ENCODE data around the gene SLC2A9.
"Not testable (repeated sequence)": the region's sequence is repeated elsewhere in the genome, so short reads cannot be mapped to it uniquely, and the experiment has no call there.

SLC2A9 gene

GRCh38 chr4:9916346-9916745 is 105.0 kb downstream of the SLC2A9 start:
- Histone ChIP-seq H3K27me3 (ENCODE audit: insufficient read depth, insufficient read length) (no peaks in the 10 kb centered on the region), H3K4me3 (ENCODE audit: insufficient read length, low read depth) (no peak overlapping the region), H3K9ac (ENCODE audit: insufficient read length, low read depth) (no peak overlapping the region), H3K36me3 (ENCODE audit: insufficient read depth, insufficient read length, low read length) (no peaks in the 10 kb centered on the region), H3K9me3 (ENCODE audit: insufficient read depth, low read length) (no peaks in the 10 kb centered on the region), H3K4me1 (ENCODE audit: insufficient read depth, insufficient read length) (peaks cover 5% of the 10 kb centered on the region)
- TF ChIP-seq YY1 (IDR thresholded peaks at IDR 0.05; ENCODE audit: insufficient read depth, insufficient read length) (no peak), SUZ12 (IDR thresholded peaks at IDR 0.05; ENCODE audit: extremely low read depth, insufficient read depth, insufficient read length) (no peak)
- DNase-seq (ENCODE audit: low read depth, low spot score), result no peak

DNA sequence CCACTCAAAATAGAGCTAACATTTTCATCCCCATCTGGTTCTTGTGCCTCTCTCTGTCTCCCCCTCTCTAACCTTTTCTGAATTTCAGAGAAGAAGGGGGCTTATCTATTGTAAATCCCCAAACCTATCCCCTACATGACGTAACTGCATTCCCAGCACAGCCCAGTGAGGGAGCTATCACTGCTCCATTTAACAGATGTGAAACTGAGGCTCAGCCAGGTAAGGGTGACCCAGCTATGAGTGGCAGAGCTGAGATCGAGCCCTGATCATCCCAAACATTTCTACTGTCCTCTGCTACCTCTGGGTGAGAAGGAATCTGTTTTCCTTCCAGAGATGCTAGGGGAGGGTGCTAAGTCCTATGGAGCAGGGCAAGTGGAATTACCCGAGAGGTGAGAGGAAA is 107.5 kb downstream of the SLC2A9 start:
- H3K4me1 ChIP-seq (ENCODE audit: insufficient read depth, insufficient read length), result no peaks in the 10 kb centered on the region
- TF ChIP-seq SUZ12 (IDR thresholded peaks at IDR 0.05; ENCODE audit: extremely low read depth, insufficient read depth, insufficient read length) (no peak), YY1 (IDR thresholded peaks at IDR 0.05; ENCODE audit: insufficient read depth, insufficient read length) (no peak), ZNF274 (IDR thresholded peaks at IDR 0.05; ENCODE audit: low read depth, low read length) (no peak)
- H3K4me3 ChIP-seq (ENCODE audit: insufficient read length, low read depth), result no peak overlapping the region
- no peak for DNase-seq (ENCODE audit: low read depth, low spot score)
- H3K9ac ChIP-seq (ENCODE audit: insufficient read length, low read depth), result no peak overlapping the region
- H3K36me3 ChIP-seq (ENCODE audit: insufficient read depth, insufficient read length, low read length), result no peaks in the 10 kb centered on the region
- H3K9me3 ChIP-seq (ENCODE audit: insufficient read depth, low read length), result no peaks in the 10 kb centered on the region
- H3K27me3 ChIP-seq (ENCODE audit: insufficient read depth, insufficient read length), result no peaks in the 10 kb centered on the region

DNA sequence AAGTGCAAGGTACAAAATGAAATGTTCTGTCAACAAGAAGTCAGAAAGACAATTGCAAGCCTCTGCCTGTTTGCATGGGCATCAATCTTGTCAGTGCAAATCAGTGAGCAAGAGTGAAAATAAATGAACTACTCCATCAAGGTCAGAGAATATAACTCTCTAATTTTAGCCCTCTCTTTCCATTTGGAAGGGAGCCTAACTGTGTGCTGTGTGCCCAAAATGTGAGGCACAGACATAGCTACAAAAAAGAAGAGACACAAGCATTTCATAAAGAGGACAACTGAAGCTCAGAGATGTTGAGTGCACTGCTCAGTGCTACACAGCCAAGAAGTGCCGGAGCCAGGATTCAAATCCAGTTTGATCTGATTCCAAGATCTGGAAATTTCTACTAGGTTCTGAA is 114.3 kb downstream of the SLC2A9 start:
- DNase-seq (ENCODE audit: low read depth, low spot score), result no peak
- no peak for TF ChIP-seq YY1 (IDR thresholded peaks at IDR 0.05; ENCODE audit: insufficient read depth, insufficient read length)
- no peak for TF ChIP-seq ZNF274 (IDR thresholded peaks at IDR 0.05; ENCODE audit: low read depth, low read length)
- TF ChIP-seq SUZ12 (IDR thresholded peaks at IDR 0.05; ENCODE audit: extremely low read depth, insufficient read depth, insufficient read length), result no peak
- H3K27me3 ChIP-seq (ENCODE audit: insufficient read depth, insufficient read length), result no peaks in the 10 kb centered on the region
- H3K9ac ChIP-seq (ENCODE audit: insufficient read length, low read depth), result no peak overlapping the region
- no peaks in the 10 kb centered on the region for H3K4me1 ChIP-seq (ENCODE audit: insufficient read depth, insufficient read length)
- no peaks in the 10 kb centered on the region for H3K9me3 ChIP-seq (ENCODE audit: insufficient read depth, low read length)
- no peak overlapping the region for H3K4me3 ChIP-seq (ENCODE audit: insufficient read length, low read depth)
- no peaks in the 10 kb centered on the region for H3K36me3 ChIP-seq (ENCODE audit: insufficient read depth, insufficient read length, low read length)

GRCh38 chr4:9904976-9905587 is 116.2 kb downstream of the SLC2A9 start:
- H3K4me1 ChIP-seq (ENCODE audit: insufficient read depth, insufficient read length), result no peaks in the 10 kb centered on the region
- no peaks in the 10 kb centered on the region for H3K27me3 ChIP-seq (ENCODE audit: insufficient read depth, insufficient read length)
- H3K36me3 ChIP-seq (ENCODE audit: insufficient read depth, insufficient read length, low read length), result no peaks in the 10 kb centered on the region
- TF ChIP-seq ZNF274 (IDR thresholded peaks at IDR 0.05; ENCODE audit: low read depth, low read length) (no peak), SUZ12 (IDR thresholded peaks at IDR 0.05; ENCODE audit: extremely low read depth, insufficient read depth, insufficient read length) (no peak), YY1 (IDR thresholded peaks at IDR 0.05; ENCODE audit: insufficient read depth, insufficient read length) (no peak)
- no peaks in the 10 kb centered on the region for H3K9me3 ChIP-seq (ENCODE audit: insufficient read depth, low read length)
- no peak overlapping the region for H3K4me3 ChIP-seq (ENCODE audit: insufficient read length, low read depth)
- DNase-seq (ENCODE audit: low read depth, low spot score), result no peak
- H3K9ac ChIP-seq (ENCODE audit: insufficient read length, low read depth), result no peak overlapping the region

- TF ChIP-seq ZNF274 (IDR thresholded peaks at IDR 0.05; ENCODE audit: low read depth, low read length), result no peak
- H3K36me3 ChIP-seq (ENCODE audit: insufficient read depth, insufficient read length, low read length), result no peaks in the 10 kb centered on the region
- DNase-seq (ENCODE audit: low read depth, low spot score), result no peak
- no peaks in the 10 kb centered on the region for H3K4me1 ChIP-seq (ENCODE audit: insufficient read depth, insufficient read length)
- H3K9me3 ChIP-seq (ENCODE audit: insufficient read depth, low read length), result no peaks in the 10 kb centered on the region
- H3K9ac ChIP-seq (ENCODE audit: insufficient read length, low read depth), result no peak overlapping the region
- no peak overlapping the region for H3K4me3 ChIP-seq (ENCODE audit: insufficient read length, low read depth)
- H3K27me3 ChIP-seq (ENCODE audit: insufficient read depth, insufficient read length), result no peaks in the 10 kb centered on the region
Measured at GRCh38 chr4:9903317-9903716, 118.0 kb downstream of the SLC2A9 start.

DNA sequence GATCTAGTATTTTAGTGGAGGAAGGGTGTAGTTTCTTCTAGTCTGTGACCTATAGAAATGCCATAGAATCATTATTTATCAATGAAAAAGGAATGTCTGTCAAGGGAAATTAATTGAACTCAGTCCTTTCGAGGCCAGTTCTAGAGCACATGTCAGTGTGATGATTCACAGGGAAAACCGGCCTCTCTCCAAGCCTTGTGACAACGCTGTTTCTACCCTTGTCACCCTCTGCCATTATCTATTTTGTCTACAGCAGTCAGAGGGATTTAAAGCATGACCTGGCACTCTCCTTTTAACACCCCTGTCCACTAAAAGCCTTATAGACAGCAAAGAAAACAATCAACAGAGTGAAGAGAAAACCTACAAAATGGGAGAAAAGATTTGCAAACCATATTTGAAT is 120.0 kb downstream of the SLC2A9 start:
- H3K4me1 ChIP-seq (ENCODE audit: insufficient read depth, insufficient read length), result no peaks in the 10 kb centered on the region
- H3K36me3 ChIP-seq (ENCODE audit: insufficient read depth, insufficient read length, low read length), result no peaks in the 10 kb centered on the region
- DNase-seq (ENCODE audit: low read depth, low spot score), result no peak
- TF ChIP-seq YY1 (IDR thresholded peaks at IDR 0.05; ENCODE audit: insufficient read depth, insufficient read length) (no peak), SUZ12 (IDR thresholded peaks at IDR 0.05; ENCODE audit: extremely low read depth, insufficient read depth, insufficient read length) (no peak), ZNF274 (IDR thresholded peaks at IDR 0.05; ENCODE audit: low read depth, low read length) (no peak)
- no peaks in the 10 kb centered on the region for H3K9me3 ChIP-seq (ENCODE audit: insufficient read depth, low read length)
- no peak overlapping the region for H3K9ac ChIP-seq (ENCODE audit: insufficient read length, low read depth)
- no peaks in the 10 kb centered on the region for H3K27me3 ChIP-seq (ENCODE audit: insufficient read depth, insufficient read length)
- no peak overlapping the region for H3K4me3 ChIP-seq (ENCODE audit: insufficient read length, low read depth)

DNA sequence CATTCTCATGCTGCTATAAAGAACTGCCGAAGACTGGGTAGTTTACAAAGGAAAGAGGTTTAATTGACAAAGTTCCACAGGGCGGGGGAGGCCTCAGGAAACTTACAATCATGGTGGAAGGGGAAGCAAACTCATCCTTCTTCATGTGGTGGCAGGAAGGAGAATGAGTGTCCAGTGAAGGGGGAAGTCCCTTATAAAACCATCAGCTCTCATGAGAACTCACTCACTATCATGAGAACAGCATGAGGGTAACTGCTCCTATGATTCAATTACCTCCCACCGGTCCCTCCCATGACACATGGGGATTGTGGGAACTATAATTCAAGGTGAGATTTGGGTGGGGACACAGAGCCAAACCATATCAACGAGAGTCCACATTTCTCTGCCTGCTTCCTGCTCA is 120.7 kb downstream of the SLC2A9 start:
- not testable (repeated sequence) for DNase-seq (ENCODE audit: low read depth, low spot score); H3K9me3 ChIP-seq (ENCODE audit: insufficient read depth, low read length); H3K4me3 ChIP-seq (ENCODE audit: insufficient read length, low read depth); H3K9ac ChIP-seq (ENCODE audit: insufficient read length, low read depth); H3K4me1 ChIP-seq (ENCODE audit: insufficient read depth, insufficient read length); H3K36me3 ChIP-seq (ENCODE audit: insufficient read depth, insufficient read length, low read length); H3K27me3 ChIP-seq (ENCODE audit: insufficient read depth, insufficient read length)

Data from NT2/D1 (cell line).